Glutamatergic neuron (in vitro differentiated cells): ENCODE results near the gene CYGB. TPM values are rescaled to one million over a fixed set of nuclear protein-coding genes. Genes with fewer than 3 reads are reported as not detected.
A peak's percentile ranks its signal among the peaks of the same experiment; 100 is the strongest.

Source experiments
- DNase-seq: peaks from one replicate; pipeline ENCODE4 v3.0.0; 2022
- H3K27ac Mint-ChIP-seq: one replicate; pipeline ENCODE4 v1.8.0; 2020; ENCODE audit warnings: mild to moderate bottlenecking, mixed read lengths, inconsistent platforms; ENCODE audit not compliant: unreplicated experiment
- H3K27me3 Mint-ChIP-seq: one replicate; pipeline ENCODE4 v1.8.0; 2020; ENCODE audit warnings: mild to moderate bottlenecking, moderate library complexity, mixed read lengths, inconsistent platforms; ENCODE audit not compliant: unreplicated experiment
- H3K36me3 Mint-ChIP-seq: one replicate; pipeline ENCODE4 v1.8.0; 2020; ENCODE audit warnings: mild to moderate bottlenecking, mixed read lengths, inconsistent platforms; ENCODE audit not compliant: unreplicated experiment
- H3K4me1 Mint-ChIP-seq: one replicate; pipeline ENCODE4 v1.8.0; 2020; ENCODE audit warnings: mild to moderate bottlenecking, low read depth, mixed read lengths, inconsistent platforms; ENCODE audit not compliant: unreplicated experiment
- H3K4me3 Mint-ChIP-seq: one replicate; pipeline ENCODE4 v1.8.0; 2020; ENCODE audit warnings: mild to moderate bottlenecking, mixed read lengths, inconsistent platforms; ENCODE audit not compliant: unreplicated experiment
- H3K9me3 Mint-ChIP-seq: one replicate; pipeline ENCODE4 v1.8.0; 2020; ENCODE audit warnings: mild to moderate bottlenecking, moderate library complexity, mixed read lengths, inconsistent platforms; ENCODE audit not compliant: unreplicated experiment
- CTCF ChIP-seq: fragments of 200-600 bp; sonication (generic); IDR thresholded peaks from one replicate; pipeline ENCODE4 v1.5.0; 2021; ENCODE audit not compliant: partially characterized antibody, unreplicated experiment
- total RNA-seq: library from RNA; stranded (reverse); fragmentation: NEBNext Ultra II Directional; extraction: Animal tissue kit (Norgen Biotek cat#: 25700); gene quantifications from one replicate; pipeline ENCODE4 v1.2.1, GENCODE V29; 2021; ENCODE audit not compliant: unreplicated experiment

Gene CYGB
- total RNA-seq, 1 donor from 2014 or later = 20.4 TPM

- Mint-ChIP-seq H3K27ac (no peak overlapping the region), H3K4me1 (peaks cover 16% of the 10 kb centered on the region), H3K4me3 (no peak overlapping the region)
These were observed 34.9 kb downstream of the CYGB start for GRCh38 chr17:76502341-76503211.

DNA sequence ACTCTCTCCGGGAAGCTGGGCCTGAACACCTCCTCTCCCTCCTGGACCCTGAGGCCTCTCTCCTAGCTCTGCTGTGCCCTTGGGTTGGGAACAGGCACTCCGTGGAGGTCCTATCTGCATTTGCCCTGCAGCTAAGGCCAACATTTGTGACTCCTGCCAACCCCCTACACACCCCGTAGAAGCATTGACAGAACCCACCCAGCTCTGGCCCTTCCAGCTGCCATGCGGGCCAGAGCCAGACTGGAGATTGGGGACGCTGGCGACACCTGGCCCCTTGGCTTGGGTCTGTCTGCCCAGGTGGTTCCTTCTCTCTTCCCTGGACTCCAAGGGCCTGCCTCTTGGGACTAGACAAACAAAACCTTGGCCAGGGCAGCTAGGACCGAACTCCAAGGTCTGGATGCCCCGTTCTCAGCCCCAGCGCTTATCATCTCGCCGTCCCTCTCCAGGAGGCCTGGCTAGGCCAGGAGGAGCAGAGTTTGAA lies 35.6 kb downstream of the CYGB start:
- DNase-seq = no peak
- Mint-ChIP-seq H3K27me3 (peaks cover 12% of the 10 kb centered on the region), H3K4me3 (peak overlapping the region; percentile 90), H3K9me3 (peaks cover 7% of the 10 kb centered on the region), H3K27ac (no peak overlapping the region), H3K36me3 (no peaks in the 10 kb centered on the region), H3K4me1 (peaks cover 16% of the 10 kb centered on the region)
- TF ChIP-seq CTCF = no peak

More at GRCh38 chr17:76502341-76503211, 34.9 kb downstream of the CYGB start:
- Mint-ChIP-seq H3K27me3 (peaks cover 12% of the 10 kb centered on the region), H3K36me3 (no peaks in the 10 kb centered on the region), H3K9me3 (peaks cover 7% of the 10 kb centered on the region)
- TF ChIP-seq CTCF = no peak
- no peak for DNase-seq

- Mint-ChIP-seq H3K27ac (no peak within 1 kb of the TSS), H3K4me3 (peak within 1 kb of the TSS; percentile 90), H3K27me3 (peaks cover 12% of the 10 kb centered on the region), H3K9me3 (peaks cover 7% of the 10 kb centered on the region), H3K36me3 (no peaks in the 10 kb centered on the region), H3K4me1 (peaks cover 16% of the 10 kb centered on the region)
- DNase-seq = peak; percentile 78
- no peak for TF ChIP-seq CTCF
These were observed 36.3 kb downstream of the CYGB start, which contains the start of gene RHBDF2 for GRCh38 chr17:76501018-76501826. Gene RHBDF2 (minus strand): TSS chr17:76501423. CDS start chr17:76481524, 19,899 bp downstream.

GRCh38 chr17:76500747-76501017 lies 36.8 kb downstream of the CYGB start:
- peaks cover 7% of the 10 kb centered on the region for H3K9me3 Mint-ChIP-seq
- TF ChIP-seq CTCF = no peak
- H3K4me1 Mint-ChIP-seq = peaks cover 16% of the 10 kb centered on the region

More at GRCh38 chr17:76500747-76501017, 36.8 kb downstream of the CYGB start:
- Mint-ChIP-seq H3K27me3 (peaks cover 12% of the 10 kb centered on the region), H3K36me3 (no peaks in the 10 kb centered on the region), H3K27ac (no peak overlapping the region), H3K4me3 (peak overlapping the region; percentile 38)
- DNase-seq = no peak
